HG03558 (cell line): Measurements from ENCODE around the gene MRPS18A.
A peak's percentile ranks its signal among the peaks of the same experiment; 100 is the strongest.
"Not testable (repeated sequence)": the region's sequence is repeated elsewhere in the genome, so short reads cannot be mapped to it uniquely, and the experiment has no call there.

Experiments
- ATAC-seq: cut with Tn5 transposase; IDR thresholded peaks from one replicate; pipeline ENCODE4 v1.9.1; 2021; ENCODE audit warnings: moderate number of reproducible peaks; ENCODE audit not compliant: unreplicated experiment; ENCODE audit errors: extremely low read depth

The MRPS18A gene

GRCh38 chr6:43644940-43645612 is 42.5 kb downstream of the MRPS18A start, which contains the start of gene RSPH9:
RSPH9 (plus strand) TSS chr6:43645036; CDS start chr6:43645099, 63 bp downstream.
- ATAC-seq, result no peak

GRCh38 chr6:43639984-43640800 is 47.4 kb downstream of the MRPS18A start:
- no peak for ATAC-seq

DNA sequence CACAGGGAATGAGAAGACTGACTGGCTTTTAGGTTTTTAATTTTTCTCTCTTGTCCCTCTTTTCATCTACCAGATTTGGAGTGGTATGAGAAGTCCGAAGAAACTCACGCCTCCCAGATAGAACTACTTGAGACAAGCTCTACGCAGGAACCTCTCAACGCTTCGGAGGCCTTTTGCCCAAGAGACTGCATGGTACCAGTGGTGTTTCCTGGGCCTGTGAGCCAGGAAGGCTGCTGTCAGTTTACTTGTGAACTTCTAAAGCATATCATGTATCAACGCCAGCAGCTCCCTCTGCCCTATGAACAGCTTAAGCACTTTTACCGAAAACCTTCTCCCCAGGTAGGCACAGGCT is 51.3 kb downstream of the MRPS18A start:
- no peak for ATAC-seq

GRCh38 chr6:43635387-43636307 is 51.9 kb downstream of the MRPS18A start, which contains the start of gene MAD2L1BP:
MAD2L1BP (plus strand) TSS chr6:43635840; CDS start chr6:43635876, 36 bp downstream.
- peak; percentile 45 for ATAC-seq

DNA sequence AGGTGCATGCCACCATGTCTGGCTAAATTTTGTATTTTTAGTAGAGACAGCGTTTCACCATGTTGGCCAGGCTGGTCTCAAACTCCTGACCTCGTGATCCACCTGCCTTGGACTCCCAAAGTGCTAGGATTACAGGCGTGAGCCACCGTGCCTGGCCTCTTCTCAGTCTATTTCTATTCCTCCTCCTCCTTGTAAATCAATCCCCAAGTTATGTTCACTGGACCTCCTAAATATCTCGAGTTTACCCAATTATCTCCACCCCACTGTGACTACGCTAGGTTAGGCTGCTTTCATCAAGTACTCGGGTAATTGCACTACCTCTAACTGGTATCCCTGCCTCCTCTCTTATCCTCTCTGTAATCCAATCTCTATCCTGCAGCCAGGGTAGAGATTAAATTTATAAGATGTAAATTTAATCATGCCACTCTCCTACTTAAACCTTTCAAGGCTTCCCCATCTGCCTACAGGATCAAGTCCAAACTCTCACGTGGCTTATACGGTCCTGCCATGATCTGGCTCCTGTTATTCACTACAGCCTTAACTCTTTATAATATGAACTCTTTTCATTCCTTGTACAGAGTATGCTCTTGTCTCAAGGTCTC is 52.8 kb downstream of the MRPS18A start:
- ATAC-seq, result no peak

GRCh38 chr6:43633002-43633401 is 54.6 kb downstream of the MRPS18A start:
- not testable (repeated sequence) for ATAC-seq

GRCh38 chr6:43630980-43631619 is 56.5 kb downstream of the MRPS18A start:
- ATAC-seq, result no peak

- ATAC-seq, result peak; percentile 42
These were observed 57.9 kb downstream of the MRPS18A start for GRCh38 chr6:43629505-43630300.

- peak; percentile 64 for ATAC-seq
These were observed 58.5 kb downstream of the MRPS18A start, which contains the start of gene GTPBP2 for GRCh38 chr6:43629104-43629504. GTPBP2 (minus strand) TSS chr6:43629264; CDS start chr6:43629162, 102 bp downstream.

- no peak for ATAC-seq
These were observed 59.0 kb downstream of the MRPS18A start for GRCh38 chr6:43628393-43629103.

- no peak for ATAC-seq
These were observed 60.4 kb downstream of the MRPS18A start for GRCh38 chr6:43627008-43627825.

DNA sequence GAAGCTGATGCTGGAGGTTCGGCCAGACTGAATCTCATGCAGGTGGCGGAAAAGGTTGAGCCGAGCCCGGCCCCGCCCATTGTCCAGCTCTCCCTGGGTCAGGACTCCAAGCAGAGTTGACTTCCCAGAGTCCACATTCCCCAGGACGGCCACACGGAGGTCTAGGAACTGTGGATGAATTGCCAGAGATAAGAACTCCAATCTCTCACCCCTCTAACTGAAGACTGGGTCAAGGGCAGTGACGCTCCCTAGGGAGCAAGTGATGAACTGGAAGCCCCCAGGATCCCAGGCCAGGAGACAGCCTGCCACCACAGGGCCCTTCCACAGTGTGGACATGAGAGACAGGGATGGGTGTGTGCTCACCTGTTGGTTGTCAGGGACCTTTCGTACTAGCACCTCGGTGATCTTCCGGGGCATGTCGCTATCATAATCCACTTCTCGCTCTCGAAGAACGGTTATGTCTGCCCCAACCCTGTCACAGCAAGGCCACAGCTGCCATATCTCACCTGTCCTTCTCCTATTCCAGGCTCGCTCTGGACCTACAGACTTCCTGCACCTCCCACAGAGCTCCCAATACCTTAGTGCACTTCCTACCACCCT is 62.1 kb downstream of the MRPS18A start:
- no peak for ATAC-seq

DNA sequence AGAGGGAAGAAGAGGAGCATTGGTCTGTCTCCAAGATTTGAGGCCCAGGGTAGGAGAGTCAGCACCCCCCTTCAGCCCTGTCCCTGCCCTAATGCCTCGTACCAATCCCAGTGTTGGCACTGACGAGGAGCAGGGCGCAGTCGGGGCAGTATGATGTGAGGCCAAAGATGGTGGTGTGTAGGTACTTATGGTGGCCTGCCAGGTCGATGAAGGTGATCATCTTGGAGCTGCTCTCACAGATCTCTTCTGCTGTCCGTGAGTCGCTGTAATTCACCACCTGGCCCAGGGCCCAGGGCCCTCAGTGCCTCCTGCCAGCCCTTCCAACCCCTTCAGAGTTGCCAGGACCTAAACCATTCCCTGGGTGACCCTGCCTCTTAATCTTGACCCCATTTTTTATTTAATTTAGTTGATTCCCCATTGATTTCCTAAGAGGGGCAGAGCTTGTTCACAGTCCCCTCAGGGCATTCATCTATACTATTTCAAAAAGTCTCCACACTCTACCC is 62.8 kb downstream of the MRPS18A start:
- ATAC-seq, result no peak

- ATAC-seq, result no peak
These were observed 63.5 kb downstream of the MRPS18A start for GRCh38 chr6:43623880-43624785.

GRCh38 chr6:43622541-43622940 is 65.0 kb downstream of the MRPS18A start:
- no peak for ATAC-seq

GRCh38 chr6:43621836-43622180 is 65.8 kb downstream of the MRPS18A start:
- ATAC-seq, result no peak
